ENCODE measurements around the gene CTNNBL1.

CTNNBL1 gene

GRCh38 chr20:37749620-37750403, 56.0 kb downstream of the CTNNBL1 start:
- no peak for TF ChIP-seq Cebpa-rat (IDR thresholded peaks at IDR 0.05)
- H3K27ac ChIP-seq = no peak overlapping the region
- no peaks in the 10 kb centered on the region for H3K27me3 ChIP-seq

GRCh38 chr20:37755665-37756064, 61.8 kb downstream of the CTNNBL1 start:
- no peaks in the 10 kb centered on the region for H3K27me3 ChIP-seq
- H3K4me3 ChIP-seq = no peak overlapping the region
- peaks cover 0 to 22% (median 0%) of the 10 kb centered on the region in 11 experiments; a peak in 8 of 22 replicates for H4K20me1 ChIP-seq
- H3K4me1 ChIP-seq = peaks cover 5 to 31% (median 22%) of the 10 kb centered on the region in 10 experiments; a peak in 18 of 20 replicates
- peaks cover 33 to 93% (median 60%) of the 10 kb centered on the region in 11 experiments for H3K36me3 ChIP-seq
- no peak overlapping the region for H3K9ac ChIP-seq
- H3K9me3 ChIP-seq (replicated peaks in 1 of 11) = no peaks in the 10 kb centered on the region
- no peak overlapping the region for H3K27ac ChIP-seq
- H3K4me2 ChIP-seq = no peak overlapping the region
- TF ChIP-seq Cebpa-rat (IDR thresholded peaks at IDR 0.05) = no peak

More at GRCh38 chr20:37749620-37750403, 56.0 kb downstream of the CTNNBL1 start:
- peaks cover 53 to 97% (median 66%) of the 10 kb centered on the region in 11 experiments for H3K36me3 ChIP-seq
- no peaks in the 10 kb centered on the region for H3K9me3 ChIP-seq (replicated peaks in 1 of 11)
- H3K4me2 ChIP-seq = peak overlapping the region in 4 of 11 experiments; percentile 4 to 32 (median 18); a peak in 6 of 22 replicates
- H3K4me1 ChIP-seq = peaks cover 0 to 25% (median 7%) of the 10 kb centered on the region in 10 experiments; a peak in 9 of 20 replicates
- no peak overlapping the region for H3K9ac ChIP-seq
- no peak overlapping the region for H3K4me3 ChIP-seq
- peaks cover 0 to 20% (median 7%) of the 10 kb centered on the region in 11 experiments; a peak in 8 of 22 replicates for H4K20me1 ChIP-seq

GRCh38 chr20:37756234-37756633, 62.4 kb downstream of the CTNNBL1 start:
- H3K27ac ChIP-seq = no peak overlapping the region
- H3K27me3 ChIP-seq = no peaks in the 10 kb centered on the region
- H4K20me1 ChIP-seq = peaks cover 0 to 19% (median 0%) of the 10 kb centered on the region in 11 experiments; a peak in 10 of 22 replicates
- no peak overlapping the region for H3K4me3 ChIP-seq
- peaks cover 28 to 93% (median 59%) of the 10 kb centered on the region in 11 experiments for H3K36me3 ChIP-seq
- H3K9me3 ChIP-seq (replicated peaks in 1 of 11) = no peaks in the 10 kb centered on the region
- H3K9ac ChIP-seq = no peak overlapping the region
- H3K4me1 ChIP-seq = peaks cover 5 to 31% (median 22%) of the 10 kb centered on the region in 10 experiments; a peak in 18 of 20 replicates
- H3K4me2 ChIP-seq = peak overlapping the region in 1 of 11 experiments; percentile 22; a peak in 1 of 22 replicates
- no peak for TF ChIP-seq Cebpa-rat (IDR thresholded peaks at IDR 0.05)

- Histone ChIP-seq H3K27me3 (no peaks in the 10 kb centered on the region), H3K4me2 (peak overlapping the region in 5 of 11 experiments; percentile 3 to 59 (median 18); a peak in 8 of 22 replicates), H3K4me1 (peaks cover 5 to 31% (median 22%) of the 10 kb centered on the region in 10 experiments; a peak in 18 of 20 replicates), H4K20me1 (peaks cover 0 to 19% (median 5%) of the 10 kb centered on the region in 11 experiments; a peak in 11 of 22 replicates), H3K4me3 (no peak overlapping the region), H3K27ac (no peak overlapping the region), H3K9ac (no peak overlapping the region; a peak in 1 of 22 replicates), H3K36me3 (peaks cover 19 to 93% (median 64%) of the 10 kb centered on the region in 11 experiments), H3K9me3 (replicated peaks in 1 of 11) (no peaks in the 10 kb centered on the region)
- no peak for TF ChIP-seq Cebpa-rat (IDR thresholded peaks at IDR 0.05)
Observed at GRCh38 chr20:37757550-37757949, 63.7 kb downstream of the CTNNBL1 start.

GRCh38 chr20:37758332-37758731, 64.5 kb downstream of the CTNNBL1 start:
- Histone ChIP-seq H3K27ac (no peak overlapping the region), H3K4me3 (no peak overlapping the region), H3K4me1 (peaks cover 5 to 33% (median 22%) of the 10 kb centered on the region in 10 experiments; a peak in 18 of 20 replicates), H3K9me3 (replicated peaks in 1 of 11) (no peaks in the 10 kb centered on the region), H3K36me3 (peaks cover 14 to 93% (median 66%) of the 10 kb centered on the region in 11 experiments), H3K9ac (no peak overlapping the region), H3K27me3 (no peaks in the 10 kb centered on the region), H3K4me2 (peak overlapping the region in 5 of 11 experiments; percentile 3 to 59 (median 18); a peak in 9 of 22 replicates), H4K20me1 (peaks cover 0 to 19% (median 5%) of the 10 kb centered on the region in 11 experiments; a peak in 11 of 22 replicates)
- no peak for TF ChIP-seq Cebpa-rat (IDR thresholded peaks at IDR 0.05)

- no peak overlapping the region for H3K27ac ChIP-seq
- no peaks in the 10 kb centered on the region for H3K9me3 ChIP-seq (replicated peaks in 1 of 11)
- peaks cover 5 to 41% (median 29%) of the 10 kb centered on the region in 10 experiments; a peak in 18 of 20 replicates for H3K4me1 ChIP-seq
- H3K4me2 ChIP-seq = no peak overlapping the region
- no peak for TF ChIP-seq Cebpa-rat (IDR thresholded peaks at IDR 0.05)
- no peak overlapping the region for H3K4me3 ChIP-seq
- peaks cover 0 to 26% (median 5%) of the 10 kb centered on the region in 11 experiments; a peak in 11 of 22 replicates for H4K20me1 ChIP-seq
- no peak overlapping the region for H3K9ac ChIP-seq
- no peaks in the 10 kb centered on the region for H3K27me3 ChIP-seq
- peaks cover 14 to 93% (median 63%) of the 10 kb centered on the region in 11 experiments for H3K36me3 ChIP-seq
Observed at GRCh38 chr20:37759052-37759553, 65.3 kb downstream of the CTNNBL1 start.

- Histone ChIP-seq H3K4me1 (peaks cover 5 to 45% (median 31%) of the 10 kb centered on the region in 10 experiments; a peak in 18 of 20 replicates), H4K20me1 (peaks cover 0 to 33% (median 5%) of the 10 kb centered on the region in 11 experiments; a peak in 11 of 22 replicates), H3K4me3 (no peak overlapping the region), H3K36me3 (peaks cover 17 to 95% (median 70%) of the 10 kb centered on the region in 11 experiments), H3K27me3 (no peaks in the 10 kb centered on the region), H3K4me2 (no peak overlapping the region), H3K9me3 (replicated peaks in 1 of 11) (no peaks in the 10 kb centered on the region), H3K9ac (no peak overlapping the region), H3K27ac (no peak overlapping the region)
- no peak for TF ChIP-seq Cebpa-rat (IDR thresholded peaks at IDR 0.05)
Observed at GRCh38 chr20:37759761-37760209, 66.0 kb downstream of the CTNNBL1 start.

- TF ChIP-seq Cebpa-rat (IDR thresholded peaks at IDR 0.05) = no peak
- Histone ChIP-seq H3K4me3 (no peak overlapping the region), H3K4me2 (no peak overlapping the region), H4K20me1 (peaks cover 0 to 33% (median 5%) of the 10 kb centered on the region in 11 experiments; a peak in 11 of 22 replicates), H3K27ac (no peak overlapping the region), H3K9ac (no peak overlapping the region), H3K36me3 (peaks cover 23 to 100% (median 75%) of the 10 kb centered on the region in 11 experiments), H3K9me3 (replicated peaks in 1 of 11) (no peaks in the 10 kb centered on the region), H3K27me3 (no peaks in the 10 kb centered on the region), H3K4me1 (peaks cover 5 to 45% (median 31%) of the 10 kb centered on the region in 10 experiments; a peak in 18 of 20 replicates)
Observed at GRCh38 chr20:37760322-37760721, 66.5 kb downstream of the CTNNBL1 start.
